HG03196 (cell line): ENCODE data around the gene FAM13B.
A peak's percentile ranks its signal among the peaks of the same experiment; 100 is the strongest.
"Not testable (repeated sequence)": the region's sequence is repeated elsewhere in the genome, so short reads cannot be mapped to it uniquely, and the experiment has no call there.

Experiments
- ATAC-seq: cut with Tn5 transposase; IDR thresholded peaks from one replicate; pipeline ENCODE4 v1.9.1; 2021; ENCODE audit not compliant: unreplicated experiment

FAM13B gene

DNA sequence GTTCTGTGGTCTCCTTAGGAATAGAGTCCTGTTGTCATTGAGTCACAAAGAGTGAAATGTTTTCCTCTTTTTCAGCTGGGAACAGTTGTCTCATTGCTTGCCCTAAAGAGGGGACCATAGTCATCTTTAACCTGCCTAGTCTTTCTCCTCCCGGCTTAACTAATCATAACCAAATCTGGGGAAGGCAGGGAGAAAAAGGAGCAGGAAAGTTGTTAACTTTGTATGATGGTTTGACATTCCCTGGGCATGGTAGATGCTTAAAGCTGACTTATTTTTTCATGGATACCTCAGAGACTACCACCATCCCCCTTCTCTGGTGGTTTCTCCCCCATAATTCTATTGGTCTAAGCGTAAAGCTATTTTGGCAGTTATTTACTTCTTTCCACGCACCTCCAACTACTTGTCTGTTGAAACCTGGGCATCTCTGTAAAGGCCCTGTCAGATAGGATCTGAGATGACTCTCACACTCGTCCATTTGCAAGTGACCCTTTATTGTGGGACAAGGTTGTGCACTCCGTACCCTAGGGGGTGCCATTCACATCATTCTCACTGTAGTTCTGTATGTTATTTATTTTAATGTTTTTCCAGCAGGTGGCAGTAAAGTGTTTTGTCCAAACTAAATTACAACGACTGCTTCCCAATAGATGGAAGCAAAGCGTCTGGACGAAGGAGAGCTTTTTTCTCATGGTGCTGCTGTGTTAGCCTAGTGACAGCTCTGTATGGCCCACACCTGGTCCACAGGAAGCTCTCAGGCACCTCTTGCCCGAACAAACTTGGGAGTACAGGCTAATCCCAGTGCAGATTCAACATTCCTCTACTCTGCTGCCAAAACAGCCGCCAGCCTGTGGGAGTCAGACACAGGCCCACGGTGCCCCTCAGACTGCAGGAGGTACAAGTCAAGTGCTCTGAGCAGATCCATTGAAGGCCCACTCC, 3.0 kb upstream of the FAM13B start:
- ATAC-seq, result no peak

DNA sequence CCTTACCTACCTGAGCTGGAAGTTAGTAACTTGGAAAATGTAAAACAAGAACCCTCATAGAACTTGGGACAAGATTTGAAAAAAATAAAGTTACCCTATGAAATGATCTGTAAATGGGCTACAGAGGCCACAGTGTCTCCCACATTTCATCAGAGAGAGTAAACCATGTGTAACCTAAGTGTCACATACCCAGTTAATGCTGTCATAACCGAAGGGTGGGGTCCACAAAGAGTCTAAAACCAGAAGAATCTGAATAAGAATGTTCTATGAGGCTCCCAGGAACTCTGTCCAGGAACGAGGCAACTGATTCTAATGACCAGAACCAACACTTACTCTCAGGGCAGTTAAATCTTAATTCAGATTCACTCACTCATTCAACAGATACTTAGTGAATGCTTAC, 1.0 kb upstream of the FAM13B start:
- ATAC-seq, result no peak

DNA sequence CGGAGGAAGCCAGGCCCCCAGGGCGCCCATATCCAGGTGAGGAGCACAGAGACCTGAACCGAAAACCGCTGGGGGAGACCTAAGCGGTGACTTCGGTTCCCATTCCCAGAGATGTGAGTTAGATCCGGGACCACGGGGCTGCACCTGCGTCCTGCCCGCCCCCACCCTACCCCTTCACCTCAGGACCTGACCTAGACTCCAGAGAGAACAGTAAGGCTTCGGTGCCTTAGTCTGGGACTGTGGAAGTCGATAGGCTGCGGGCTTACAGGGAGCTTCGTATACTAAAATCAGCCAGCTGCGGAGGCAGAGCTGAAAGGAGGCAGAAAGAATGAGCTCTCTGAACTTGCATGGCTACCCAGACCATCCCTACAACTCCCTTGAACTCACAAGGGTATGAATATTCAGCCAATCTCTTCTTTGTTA, 518 bp upstream of the FAM13B start:
- peak; percentile 15 for ATAC-seq

DNA sequence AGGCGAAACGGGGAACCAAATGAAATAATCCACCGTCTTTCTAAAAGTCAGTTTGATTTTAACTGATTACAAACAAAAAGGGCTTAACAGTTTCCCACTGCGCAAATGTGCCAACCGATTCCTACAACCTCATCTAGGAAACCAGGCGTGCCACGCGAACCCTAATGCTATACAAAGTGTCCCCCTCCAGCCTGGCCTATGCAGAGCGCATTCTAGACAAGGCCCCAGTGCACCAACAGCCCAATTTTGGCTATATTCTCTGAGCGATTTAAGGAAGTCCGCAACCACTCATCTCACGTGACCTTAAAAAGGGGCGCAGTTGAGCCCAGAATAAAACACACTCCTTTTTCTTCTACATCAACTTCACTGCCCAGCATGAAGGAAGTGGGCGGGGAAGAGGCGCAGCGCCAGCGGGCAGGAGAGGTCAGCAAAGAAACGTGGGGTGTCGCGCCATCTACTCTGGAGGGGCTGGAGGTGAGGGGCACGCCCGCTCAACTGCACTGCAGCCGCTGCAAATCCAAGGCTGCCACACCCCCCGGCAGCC, 779 bp downstream of the FAM13B start:
- ATAC-seq, result peak; percentile 45

DNA sequence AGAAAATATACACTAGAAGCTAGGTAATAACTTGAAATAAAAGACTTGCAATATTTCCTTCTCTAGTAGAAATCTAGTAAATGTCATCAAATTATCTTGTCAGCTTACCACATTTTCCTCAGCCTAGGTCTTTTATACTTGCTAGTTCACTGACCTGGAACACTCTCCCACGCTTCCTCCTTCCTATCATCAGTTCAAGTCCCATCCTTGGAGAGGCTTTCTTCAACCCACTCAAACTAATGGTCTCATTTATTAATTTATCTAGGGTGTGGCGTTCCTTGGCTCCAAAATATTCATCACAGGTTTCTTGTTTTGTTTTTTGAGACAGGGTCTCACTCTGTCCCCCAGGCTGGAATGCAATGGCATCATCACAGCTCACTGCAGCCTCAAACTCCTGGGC, 2.9 kb downstream of the FAM13B start:
- no peak for ATAC-seq

DNA sequence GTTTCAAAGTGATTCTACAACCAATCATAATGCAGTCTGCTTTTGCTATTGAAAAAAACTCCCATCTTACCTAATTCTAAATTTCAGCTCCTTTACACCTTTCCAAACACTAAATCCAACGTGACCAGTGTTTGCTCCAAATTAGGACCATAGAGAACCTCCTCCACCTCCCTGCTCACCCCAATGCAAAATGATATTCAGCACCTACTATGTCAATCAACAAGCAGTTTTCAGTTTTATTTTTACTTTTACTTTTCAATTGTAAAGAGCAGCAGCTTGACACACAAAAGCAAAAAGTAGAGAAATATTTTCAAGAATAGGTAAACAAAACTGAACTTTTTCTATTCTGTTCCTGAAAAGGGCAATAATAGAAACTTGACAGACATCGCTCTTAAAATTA, 3.4 kb downstream of the FAM13B start:
- no peak for ATAC-seq

DNA sequence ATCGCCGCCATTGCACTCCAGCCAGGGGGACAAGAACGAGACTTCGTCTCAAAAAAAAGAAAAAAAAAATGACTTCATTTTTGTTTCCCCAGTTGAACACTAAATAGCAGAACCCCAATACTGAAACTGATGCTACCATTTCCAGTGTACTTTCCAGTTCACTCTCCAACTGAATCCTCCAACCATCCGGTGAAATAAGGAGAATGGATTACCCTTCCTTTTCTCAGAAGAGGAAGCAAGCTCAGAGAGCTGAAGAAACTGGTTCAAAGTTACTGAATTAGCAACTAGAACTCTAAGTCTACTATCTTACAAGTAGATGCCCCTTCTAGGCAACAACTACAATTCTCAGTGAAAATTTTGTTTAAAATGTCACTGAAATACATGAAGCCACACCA, 3.9 kb downstream of the FAM13B start:
- ATAC-seq, result no peak

DNA sequence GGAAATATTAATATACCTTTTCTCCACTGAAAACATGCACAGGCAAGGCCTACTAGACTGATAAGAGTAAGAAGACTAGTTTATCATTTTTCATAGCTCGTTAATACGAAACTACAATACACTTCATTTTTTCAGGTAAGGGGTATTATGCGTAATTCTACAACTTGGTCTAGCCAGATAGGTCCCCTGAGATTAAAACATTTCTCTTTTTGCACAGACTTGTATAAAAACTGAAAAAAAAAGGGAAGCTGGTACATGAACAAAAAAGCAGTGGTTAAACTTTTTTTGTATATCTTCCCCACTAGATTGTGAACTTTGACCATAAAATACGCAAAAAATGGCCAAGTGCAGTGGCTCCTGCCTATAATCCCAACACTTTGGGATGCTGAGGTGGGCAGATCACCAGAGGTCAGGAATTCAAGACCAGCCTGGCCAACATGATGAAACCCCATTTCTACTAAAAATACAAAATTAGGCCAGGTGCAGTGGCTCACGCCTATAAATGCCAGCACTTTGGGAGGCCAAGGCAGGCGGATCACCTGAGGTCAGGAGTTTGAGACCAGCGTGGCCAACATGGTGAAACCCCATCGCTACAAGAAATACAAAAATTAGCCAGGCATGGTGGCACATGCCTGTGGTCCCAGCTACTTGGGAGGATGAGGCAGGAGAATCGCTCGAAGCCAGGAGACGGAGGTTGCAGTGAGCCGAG, 4.5 kb downstream of the FAM13B start:
- not testable (repeated sequence) for ATAC-seq

DNA sequence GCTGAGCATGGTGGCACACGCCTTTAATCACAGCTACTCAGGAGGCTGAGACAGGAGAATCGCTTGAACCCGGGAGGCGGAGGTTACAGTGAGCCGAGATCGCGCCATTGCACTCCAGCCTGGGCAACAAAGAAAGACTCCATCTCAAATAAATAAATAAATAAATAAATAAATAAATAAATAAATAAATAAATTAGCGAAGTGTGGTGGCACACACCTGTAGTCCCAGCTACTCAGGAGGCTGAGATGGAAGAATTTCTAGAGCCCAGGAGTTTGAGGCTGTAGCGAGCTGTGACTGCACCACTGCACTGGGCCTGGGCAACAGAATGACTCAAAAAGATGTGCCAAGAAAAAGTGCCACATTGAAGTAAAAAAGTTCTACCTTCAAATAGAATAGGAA, 6.1 kb downstream of the FAM13B start:
- ATAC-seq, result not testable (repeated sequence)

DNA sequence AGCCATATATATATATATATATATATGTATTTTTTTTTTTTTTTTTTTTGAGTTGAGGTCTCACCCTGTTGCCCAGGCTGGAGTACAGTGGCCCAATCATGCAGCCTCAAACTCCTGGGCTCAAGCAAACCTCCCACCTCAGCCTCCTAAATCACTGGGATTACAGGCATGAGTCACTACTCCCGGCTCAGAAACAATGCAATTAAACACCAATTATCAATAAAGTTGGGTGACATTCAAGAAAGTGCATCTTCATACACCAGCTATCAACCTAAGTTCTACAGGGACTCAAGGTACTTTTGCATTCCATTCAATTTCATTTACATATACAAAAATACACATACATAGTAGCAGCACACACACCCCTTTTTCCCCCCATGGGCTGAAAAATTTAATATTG, 7.6 kb downstream of the FAM13B start:
- ATAC-seq, result no peak

DNA sequence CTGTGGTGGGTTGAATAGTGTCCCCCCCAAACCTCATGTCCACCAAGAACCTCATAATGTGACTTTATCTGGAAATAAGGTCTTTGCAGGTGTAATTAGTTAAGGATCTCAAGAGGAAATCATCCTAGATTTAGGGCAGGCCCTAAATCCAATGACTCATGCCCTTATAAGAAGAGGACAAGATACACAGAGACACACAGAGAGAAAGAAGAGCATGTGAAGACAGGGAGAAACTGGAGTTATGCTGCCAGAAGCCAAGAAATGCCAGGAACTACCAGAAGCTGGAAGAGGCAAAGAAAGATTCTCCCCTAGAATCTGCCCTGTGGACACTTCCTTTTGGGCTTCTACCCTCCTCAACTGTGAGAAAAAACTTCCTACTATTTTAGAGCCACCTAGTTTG, 8.8 kb downstream of the FAM13B start:
- no peak for ATAC-seq

DNA sequence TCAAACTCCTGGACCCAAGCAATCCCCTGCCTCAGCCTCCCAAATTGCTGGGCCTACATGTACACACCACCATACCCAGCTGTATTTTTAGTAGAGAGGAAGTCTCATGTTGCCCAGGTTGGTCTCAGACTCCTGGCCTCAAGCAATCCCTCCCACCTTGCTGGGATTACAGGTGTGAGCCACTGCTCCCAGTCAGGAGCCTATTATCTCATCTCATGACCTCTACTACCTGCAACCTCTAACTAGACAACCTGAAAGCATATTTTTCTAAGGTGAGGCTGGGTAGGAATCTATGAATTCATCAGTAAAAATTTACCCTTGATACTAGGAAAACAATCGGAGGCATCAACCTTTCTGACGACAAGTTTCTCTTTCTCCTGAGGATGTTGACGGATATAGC, 10.0 kb downstream of the FAM13B start:
- ATAC-seq, result no peak

DNA sequence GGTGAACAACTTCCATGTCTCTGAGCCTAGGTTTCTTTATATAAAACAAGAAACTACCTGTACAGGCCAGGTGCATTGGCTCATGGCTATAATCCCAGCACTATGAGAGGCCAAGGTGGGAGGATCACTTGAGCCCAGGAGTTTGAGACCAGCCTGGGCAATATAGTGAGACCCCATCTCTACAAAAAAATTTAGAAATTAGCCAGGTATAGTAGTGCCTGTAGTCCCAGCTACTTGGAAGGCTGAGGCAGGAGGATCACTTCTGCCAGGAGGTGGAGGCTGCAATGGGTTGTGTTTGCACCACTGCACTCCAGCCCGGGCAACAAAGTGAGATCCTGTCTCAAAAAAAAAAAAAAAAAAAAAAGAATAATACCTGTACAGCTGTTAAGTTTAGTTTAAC, 11.1 kb downstream of the FAM13B start:
- no peak for ATAC-seq

DNA sequence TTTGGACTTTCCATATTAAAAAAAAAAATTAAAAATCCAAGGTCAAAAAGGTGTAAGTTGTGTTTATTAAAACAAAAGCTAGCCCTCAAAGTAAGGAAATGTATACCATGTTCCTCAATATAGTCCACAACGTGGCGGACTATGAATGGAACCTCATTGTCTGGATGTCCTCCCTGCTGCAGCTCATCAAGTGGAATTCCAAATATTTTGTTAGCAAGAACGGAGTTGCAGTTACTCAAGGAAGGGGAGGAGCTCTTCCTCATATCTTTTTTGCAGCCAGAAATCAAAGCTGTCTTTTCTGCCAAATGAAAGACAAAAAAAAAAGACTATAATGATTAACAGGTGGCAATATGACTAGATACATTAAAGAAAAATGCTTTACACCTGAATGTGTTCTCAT, 14.0 kb downstream of the FAM13B start:
- no peak for ATAC-seq

DNA sequence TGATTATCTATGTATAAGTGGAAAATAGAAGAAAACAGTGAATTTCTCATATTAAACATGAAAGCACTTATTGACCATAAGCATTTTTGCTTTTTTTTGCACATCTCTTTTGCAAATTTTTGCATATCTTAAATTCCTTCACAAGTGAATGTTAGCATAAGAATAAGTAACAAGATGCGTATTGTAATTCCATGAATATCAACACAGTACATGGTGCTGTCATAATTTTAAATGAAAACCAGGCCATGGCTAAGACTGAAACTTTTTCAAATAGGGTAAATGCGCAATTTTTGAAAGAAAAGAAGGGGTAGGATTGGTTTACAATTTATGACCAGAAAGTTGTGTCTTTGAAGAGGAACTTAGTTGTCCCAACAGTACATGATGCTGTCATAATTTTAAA, 17.0 kb downstream of the FAM13B start:
- ATAC-seq, result no peak

DNA sequence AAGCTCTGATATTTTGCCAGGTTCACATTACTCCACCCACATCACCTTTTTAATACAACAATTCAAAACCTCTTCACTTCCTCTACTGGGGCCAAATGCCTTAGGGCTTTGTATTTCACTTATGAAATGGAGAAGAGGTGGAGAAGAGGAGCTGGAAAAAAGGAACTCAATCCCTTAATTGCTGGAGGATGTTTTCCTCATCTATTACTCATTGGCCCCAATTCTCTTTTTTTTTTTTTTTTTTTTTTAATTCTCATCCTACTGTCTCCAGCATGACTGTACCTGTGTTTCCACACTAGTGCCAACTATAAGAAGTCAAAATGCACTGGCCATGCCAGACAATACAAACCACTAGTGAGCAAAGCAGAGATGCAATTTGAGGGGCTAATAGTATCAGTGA, 20.9 kb downstream of the FAM13B start:
- no peak for ATAC-seq

DNA sequence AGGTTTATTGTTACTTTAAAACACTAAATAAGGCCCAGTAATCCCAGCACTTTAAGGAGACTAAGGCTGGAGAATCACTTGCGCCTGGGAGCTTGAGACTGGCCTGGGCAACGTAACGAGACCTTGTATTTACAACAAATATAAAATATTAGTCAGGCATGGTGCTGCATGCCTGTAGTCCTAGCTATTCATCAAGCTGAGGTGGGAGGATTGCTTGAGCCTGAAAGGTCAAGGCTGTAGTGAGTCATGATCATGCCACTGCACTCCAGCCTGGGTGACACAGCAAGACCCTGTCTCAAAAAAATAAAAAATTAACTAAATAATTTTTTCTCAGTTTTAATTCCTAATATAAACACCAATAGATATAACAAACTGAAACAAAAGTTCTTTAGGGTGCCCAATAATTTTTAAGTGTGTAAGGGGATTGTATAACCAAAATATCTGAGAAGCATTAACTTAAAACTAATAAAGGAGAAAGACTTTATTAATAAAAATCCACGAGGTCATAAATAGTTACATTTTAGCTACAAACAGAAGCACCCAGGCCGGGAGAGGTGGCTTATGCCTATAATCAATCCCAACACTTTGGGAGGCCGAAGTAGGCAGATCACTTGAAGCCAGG, 32.7 kb downstream of the FAM13B start:
- no peak for ATAC-seq

DNA sequence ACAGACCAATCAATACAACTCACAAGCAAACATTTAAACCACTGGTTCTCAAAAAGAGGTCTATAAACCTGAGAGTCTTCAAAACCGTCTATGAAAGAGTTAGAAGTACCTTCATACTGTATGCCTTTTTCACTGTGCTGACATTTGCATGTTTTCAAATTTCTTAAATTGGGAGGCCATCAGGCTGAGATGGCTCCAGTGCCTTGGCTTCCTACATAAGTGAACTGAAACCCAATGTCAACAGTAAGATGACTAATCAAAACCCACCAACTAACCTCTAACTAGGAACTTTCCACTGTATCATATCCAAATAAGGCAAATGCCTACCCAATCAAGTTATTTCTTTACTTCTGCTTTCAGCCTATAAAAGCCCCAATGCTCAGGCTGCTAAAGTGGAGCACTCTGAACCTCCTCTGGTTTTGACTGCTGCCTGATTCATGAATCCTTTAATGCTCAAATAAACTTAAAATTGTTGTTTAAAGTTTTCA, 35.1 kb downstream of the FAM13B start:
- ATAC-seq, result no peak

DNA sequence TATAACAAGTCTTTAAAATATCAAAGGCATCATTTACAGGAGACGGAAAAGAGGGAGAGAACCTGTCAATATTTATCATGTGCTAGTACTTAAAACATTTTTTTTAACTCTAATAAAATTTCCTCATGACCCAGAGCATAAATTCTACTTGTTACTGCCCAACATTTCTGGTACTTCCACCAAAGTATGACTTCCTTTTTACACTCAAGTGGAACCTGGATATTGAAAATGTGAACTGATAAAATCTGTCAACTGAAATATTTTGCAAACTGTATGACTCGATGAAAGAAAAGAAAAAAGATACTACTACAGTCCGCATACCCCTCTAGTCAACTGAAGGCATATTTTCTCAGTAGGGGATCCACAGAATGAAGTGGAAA, 37.1 kb downstream of the FAM13B start:
- ATAC-seq, result no peak

DNA sequence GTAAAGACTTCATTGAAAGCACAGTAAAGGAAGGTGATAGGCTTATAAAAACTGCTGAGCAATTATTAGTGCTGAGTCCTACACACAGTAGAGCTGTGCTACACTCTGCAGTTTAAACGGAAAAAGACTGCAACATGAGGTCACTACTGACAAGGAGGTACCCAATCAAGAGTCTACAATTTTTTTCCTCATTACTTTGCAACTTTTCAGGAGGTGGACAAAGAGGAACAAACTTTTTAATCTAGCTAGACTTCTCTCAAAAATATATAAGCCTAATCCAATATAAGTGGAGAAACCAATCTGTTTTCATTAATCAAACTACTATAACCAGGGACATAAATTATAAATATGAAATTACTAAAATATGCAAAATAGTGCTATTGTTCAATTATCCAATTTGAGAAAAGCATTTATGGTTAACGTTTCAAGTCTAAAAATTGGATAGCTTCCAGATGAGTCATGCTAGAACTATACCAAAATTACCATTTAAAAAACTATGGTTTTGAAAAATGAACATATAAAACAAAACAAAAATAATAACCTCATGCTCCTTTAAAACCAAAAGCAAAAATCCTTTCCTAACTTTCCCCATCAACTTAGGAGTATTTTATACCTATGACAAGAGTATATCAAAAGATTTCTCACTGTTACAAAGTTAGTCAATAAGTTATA, 37.7 kb downstream of the FAM13B start:
- no peak for ATAC-seq

DNA sequence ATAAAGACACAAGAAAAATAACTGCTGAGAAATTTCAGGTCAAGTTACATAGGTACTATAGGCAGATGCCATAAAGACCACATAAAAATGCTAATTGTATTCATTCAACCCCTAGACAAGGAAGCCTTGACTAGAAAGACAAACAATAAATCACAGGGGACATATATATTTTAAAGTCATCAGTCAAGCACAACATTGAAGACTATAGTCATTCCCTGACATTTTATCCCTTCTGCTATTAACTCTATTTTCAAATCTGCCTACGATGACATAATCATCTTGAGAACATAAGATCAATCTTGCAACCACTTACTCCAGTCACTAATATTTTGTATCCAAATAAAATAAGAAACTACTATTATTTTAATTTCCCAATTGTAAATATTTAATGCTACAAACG, 38.3 kb downstream of the FAM13B start:
- ATAC-seq, result no peak
